Bronchial epithelial cell (primary cell): Measurements from ENCODE around the gene MROH2A. TPM values are rescaled to one million over a fixed set of nuclear protein-coding genes. Genes with fewer than 3 reads are reported as not detected.
"Not testable (repeated sequence)": the region's sequence is repeated elsewhere in the genome, so short reads cannot be mapped to it uniquely, and the experiment has no call there.

Experiments
- DNase-seq: peaks from one replicate; pipeline ENCODE4 v3.0.0-alpha.2; 2010; ENCODE audit warnings: low read depth
- FAIRE-seq: peaks from 2 replicates; lab custom pipeline; 2011; peaks lifted over from hg19 to GRCh38; lab: Jason Lieb, UNC
- H3K27me3 ChIP-seq: 2 replicates; pipeline ENCODE4 v1.5.1; 2011; ENCODE audit warnings: low read length; ENCODE audit not compliant: control insufficient read depth, insufficient read depth
- H3K36me3 ChIP-seq: 2 replicates; pipeline ENCODE4 v1.5.1; 2011; ENCODE audit warnings: low read length; ENCODE audit not compliant: control insufficient read depth, insufficient read depth
- H3K4me3 ChIP-seq: 2 replicates; pipeline ENCODE4 v1.5.1; 2011; ENCODE audit warnings: mild to moderate bottlenecking, low read depth, low read length, control low read depth
- CTCF ChIP-seq: IDR thresholded peaks from 2 replicates; pipeline ENCODE4 v1.5.1; 2011; ENCODE audit warnings: mild to moderate bottlenecking, moderate library complexity, low read length, control low read depth, inconsistent platforms; ENCODE audit not compliant: insufficient read depth, severe bottlenecking
- total RNA-seq: library from RNA; depleted of rRNA; stranded (reverse); fragments of >200 nt; gene quantifications from 2 replicates; pipeline ENCODE4 v1.2.1, GENCODE V29; 2014

The MROH2A gene
- not detected in 2 replicates for total RNA-seq

GRCh38 chr2:233778030-233778429, at the start of gene MROH2A:
Gene MROH2A, plus strand, starts transcription at chr2:233778330. Its CDS starts 1,029 bp downstream, at chr2:233779359.
- Histone ChIP-seq H3K4me3 (no peak within 1 kb of the TSS), H3K27me3 (no peaks in the 10 kb centered on the region), H3K36me3 (no peaks in the 10 kb centered on the region)
- TF ChIP-seq CTCF, result no peak
- no peak for DNase-seq
- FAIRE-seq, result no peak

- no peak for DNase-seq
- Histone ChIP-seq H3K4me3 (no peak within 1 kb of the TSS), H3K36me3 (peaks cover 6% of the 10 kb centered on the region), H3K27me3 (no peaks in the 10 kb centered on the region)
- peak; percentile 82 for FAIRE-seq
- TF ChIP-seq CTCF, result no peak
These were observed 49.3 kb upstream of the MROH2A start, which contains the start of gene UGT1A3 for GRCh38 chr2:233728723-233729301. Gene UGT1A3, plus strand, starts transcription at chr2:233729042. Its CDS starts 85 bp downstream, at chr2:233729127.

- not testable (repeated sequence) for H3K36me3 ChIP-seq, H3K27me3 ChIP-seq, DNase-seq, H3K4me3 ChIP-seq, FAIRE-seq
These were observed 41.1 kb upstream of the MROH2A start for GRCh38 chr2:233736868-233737653.

GRCh38 chr2:233740870-233741269, 37.3 kb upstream of the MROH2A start:
- DNase-seq (no peak), FAIRE-seq (no peak)
- Histone ChIP-seq H3K36me3 (peaks cover 6% of the 10 kb centered on the region), H3K4me3 (no peak overlapping the region), H3K27me3 (no peaks in the 10 kb centered on the region)
- no peak for TF ChIP-seq CTCF

- no peaks in the 10 kb centered on the region for H3K27me3 ChIP-seq
- no peak for DNase-seq
- TF ChIP-seq CTCF, result no peak
- FAIRE-seq, result no peak
- peaks cover 1% of the 10 kb centered on the region for H3K36me3 ChIP-seq
- no peak overlapping the region for H3K4me3 ChIP-seq
These were observed 34.5 kb upstream of the MROH2A start for GRCh38 chr2:233743464-233744259.
